Endometrial microvascular endothelial cells (primary cell): Measurements from ENCODE around the gene NCL. TPM values are rescaled to one million over a fixed set of nuclear protein-coding genes. Genes with fewer than 3 reads are reported as not detected.

Experiments used
- in situ Hi-C: cut with HindIII; loops from 2 replicates; pipeline ENCODE4 v1.10.0; 2017; ENCODE audit warnings: low sequenced_read_pairs, low pct_unique_long_range_greater_than_20kb; ENCODE audit errors: inconsistent ontology term
- total RNA-seq: library from RNA; depleted of rRNA; stranded (reverse); fragments of >200 nt; gene quantifications from one replicate; pipeline ENCODE4 v1.2.3, GENCODE V29; 2015; ENCODE audit errors: inconsistent ontology term

NCL gene
- 128 TPM for total RNA-seq

GRCh38 chr2:231463698-231464575 lies at the start of gene NCL:
NCL (minus strand) TSS chr2:231464484; CDS start chr2:231464353, 131 bp downstream.
- in situ Hi-C loops, result no loop called here

DNA sequence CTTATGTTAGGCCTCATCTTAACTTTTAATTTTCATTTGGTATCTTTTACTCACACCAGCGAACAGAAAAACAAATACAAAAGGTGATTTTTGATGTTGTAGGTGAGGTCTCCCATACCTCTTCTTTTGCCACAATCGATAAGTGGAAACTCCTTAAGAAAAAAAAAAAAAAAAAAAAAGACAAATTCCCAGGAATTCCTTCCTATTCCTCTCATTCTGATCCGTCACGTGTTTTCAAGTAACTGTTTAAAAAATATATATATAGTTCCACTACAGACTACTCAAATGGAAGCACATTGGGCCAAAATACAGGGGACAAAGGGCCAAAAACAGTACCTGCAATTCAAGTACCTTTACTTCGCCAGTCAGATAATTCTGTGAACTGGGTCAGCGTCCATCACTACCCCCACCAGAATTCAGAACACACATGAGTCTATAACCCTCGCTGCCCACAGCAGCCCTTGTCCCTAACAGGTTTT lies 49.5 kb upstream of the NCL start:
- in situ Hi-C loops, result no loop called here

DNA sequence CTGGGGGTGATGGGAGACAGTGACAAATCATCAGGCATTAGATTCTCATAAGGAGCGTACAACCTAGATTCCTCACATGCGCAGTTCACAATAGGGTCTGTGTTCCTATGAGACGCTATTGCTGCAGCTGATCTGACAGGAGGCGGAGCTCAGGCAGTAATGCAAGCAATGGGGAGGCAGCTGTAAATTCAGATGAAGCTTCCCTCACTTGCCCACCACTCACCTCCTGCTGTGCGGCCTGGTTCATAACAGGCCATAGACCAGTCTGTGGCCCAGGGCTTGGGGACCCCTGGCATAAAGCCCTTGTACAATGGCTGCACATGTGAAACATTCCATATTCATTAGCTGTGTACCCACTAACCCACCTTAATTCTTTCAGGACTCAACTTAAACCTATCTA lies 47.9 kb upstream of the NCL start:
- in situ Hi-C loops, result no loop called here

DNA sequence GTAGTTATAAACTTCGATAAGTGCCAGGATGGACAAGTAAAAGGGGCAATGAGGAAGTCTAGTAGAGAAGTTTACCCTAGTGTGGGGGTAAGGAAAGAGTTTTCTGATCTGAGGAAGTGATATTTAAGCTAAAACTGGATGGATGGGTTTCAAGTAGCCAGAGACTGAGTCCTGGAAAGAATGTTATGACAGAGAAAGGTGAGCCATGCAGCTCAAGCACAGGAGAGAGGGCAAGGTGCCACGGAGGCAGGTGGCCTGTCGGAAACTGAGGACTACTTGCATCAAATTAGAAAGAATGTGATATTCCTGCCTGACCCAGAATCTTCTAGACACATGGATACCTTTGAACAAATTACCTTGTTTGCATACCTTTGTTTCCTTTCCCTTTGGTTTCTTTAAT lies 39.5 kb upstream of the NCL start:
- in situ Hi-C loops, result no loop called here

GRCh38 chr2:231502596-231502995 lies 38.3 kb upstream of the NCL start:
- in situ Hi-C loops, result no loop called here

DNA sequence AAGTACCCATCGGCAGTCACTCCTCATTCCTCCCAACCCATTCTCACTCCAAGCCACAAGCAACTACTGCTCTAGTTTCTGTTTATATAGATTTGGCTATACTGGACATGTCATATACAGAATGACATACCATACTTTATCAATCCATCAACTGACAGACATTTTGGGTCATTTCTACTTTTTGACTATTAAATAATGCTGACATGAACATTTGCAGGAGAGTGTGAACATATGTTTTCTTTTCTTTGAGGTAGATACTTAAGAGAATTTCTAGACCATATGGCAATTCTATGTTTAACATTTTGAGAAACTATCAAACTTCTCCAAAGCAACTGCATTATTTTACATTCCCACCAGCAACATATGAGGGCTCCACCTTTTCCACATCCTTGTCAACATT lies 33.4 kb upstream of the NCL start:
- in situ Hi-C loops, result no loop called here

- in situ Hi-C loops, result no loop called here
Measured at GRCh38 chr2:231494669-231495068, 30.4 kb upstream of the NCL start.

- in situ Hi-C loops, result no loop called here
Measured at GRCh38 chr2:231490801-231491200, 26.5 kb upstream of the NCL start.

DNA sequence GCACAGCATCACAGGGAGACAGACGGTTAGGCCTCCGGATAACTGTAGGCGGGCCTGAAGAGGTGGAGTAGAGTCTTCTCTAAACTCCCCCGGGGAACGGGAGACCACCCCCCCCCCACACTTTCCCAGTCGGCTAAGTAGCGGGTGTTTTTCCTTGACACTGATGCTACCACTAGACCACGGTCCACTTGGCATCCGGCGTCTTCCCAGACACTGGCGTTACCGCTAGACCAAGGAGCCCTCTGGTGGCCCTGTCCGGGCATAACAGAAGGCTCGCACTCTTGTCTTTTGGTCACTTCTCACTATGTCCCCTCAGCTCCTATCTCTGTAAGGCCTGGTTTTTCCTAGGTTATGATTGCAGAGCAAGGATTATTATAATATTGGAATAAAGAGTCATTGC lies 25.7 kb upstream of the NCL start:
- in situ Hi-C loops, result no loop called here

- in situ Hi-C loops, result no loop called here
Measured at GRCh38 chr2:231488331-231488730, 24.0 kb upstream of the NCL start.

GRCh38 chr2:231486851-231487596 lies 22.7 kb upstream of the NCL start:
- in situ Hi-C loops, result no loop called here

DNA sequence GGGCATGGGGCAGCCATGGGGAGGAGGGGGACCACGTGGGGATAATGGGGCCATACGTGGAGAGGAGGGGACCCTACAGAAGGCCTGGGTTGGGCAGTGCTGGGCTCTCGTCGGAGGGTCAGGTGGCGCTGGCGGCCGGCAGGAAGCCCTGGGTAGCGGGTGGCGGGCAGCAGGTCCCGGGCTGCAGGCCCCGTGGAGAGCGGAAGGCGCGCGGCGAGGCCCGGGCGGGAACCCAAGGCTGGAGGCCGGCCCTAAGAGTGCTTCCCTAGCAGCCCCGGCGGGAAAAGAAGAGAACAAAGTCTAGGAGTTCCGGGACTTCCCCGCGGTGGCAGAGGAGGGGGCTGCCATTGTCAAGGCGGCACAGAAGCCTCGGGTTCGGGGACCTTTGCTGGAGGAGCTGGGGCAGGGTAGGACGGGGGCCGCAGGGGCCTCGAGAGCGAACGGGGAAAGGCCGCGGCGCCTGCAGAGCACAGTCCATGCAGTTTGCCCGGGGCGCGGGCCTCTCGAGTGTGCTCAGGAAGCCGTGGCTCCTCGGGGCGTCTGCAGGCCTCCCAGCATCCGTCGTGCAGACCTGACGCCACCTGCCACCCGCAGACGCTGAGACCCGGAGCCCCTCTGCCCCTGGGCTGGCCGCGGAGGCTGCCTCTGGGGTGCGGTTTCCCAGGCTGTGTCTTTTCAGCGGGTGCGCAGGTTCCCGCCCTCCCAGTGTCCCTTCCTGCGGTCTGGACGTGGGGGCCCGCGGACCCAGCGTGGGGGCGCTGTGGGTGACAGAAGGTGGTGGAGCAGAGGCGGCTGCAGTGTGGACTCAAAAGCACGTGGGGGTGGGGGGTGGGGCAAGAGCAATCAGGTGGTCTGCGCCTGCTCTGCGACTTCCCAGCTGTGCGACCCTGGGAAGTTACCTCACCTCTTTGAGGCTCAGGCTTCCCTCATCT lies 19.4 kb upstream of the NCL start:
- in situ Hi-C loops, result no loop called here

DNA sequence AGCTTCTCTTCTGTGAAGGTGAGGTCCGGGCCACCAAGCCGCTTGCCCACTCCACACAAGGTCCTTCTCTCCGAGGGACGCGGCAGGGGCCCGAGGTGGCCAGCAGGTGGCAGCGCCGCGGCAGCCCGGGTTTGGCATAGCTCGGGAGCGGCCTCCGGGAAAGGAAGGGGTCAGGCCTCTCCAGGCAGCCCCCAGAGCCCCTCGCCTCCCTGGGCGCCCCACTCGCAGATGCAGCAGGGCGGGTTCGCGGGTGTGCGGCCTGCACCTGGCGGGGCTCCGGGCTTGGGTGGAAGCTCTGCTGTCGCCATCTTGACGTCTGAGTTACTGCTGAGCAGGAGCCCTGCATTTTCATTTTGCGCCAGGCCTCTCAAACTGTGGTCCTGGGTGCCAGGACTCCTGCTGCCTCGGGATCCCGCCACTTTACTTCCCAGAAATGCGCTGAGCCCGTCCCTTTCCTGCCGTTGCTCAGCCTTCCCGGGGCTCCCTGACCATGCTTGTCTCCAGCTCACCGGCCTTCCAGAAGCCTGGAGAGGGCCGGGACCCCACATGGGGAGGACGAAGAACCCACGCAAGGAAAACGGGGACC lies 18.6 kb upstream of the NCL start:
- in situ Hi-C loops, result no loop called here

- in situ Hi-C loops, result no loop called here
Measured at GRCh38 chr2:231480781-231481180, 16.5 kb upstream of the NCL start.

- in situ Hi-C loops, result no loop called here
Measured at GRCh38 chr2:231479455-231479854, 15.2 kb upstream of the NCL start.

DNA sequence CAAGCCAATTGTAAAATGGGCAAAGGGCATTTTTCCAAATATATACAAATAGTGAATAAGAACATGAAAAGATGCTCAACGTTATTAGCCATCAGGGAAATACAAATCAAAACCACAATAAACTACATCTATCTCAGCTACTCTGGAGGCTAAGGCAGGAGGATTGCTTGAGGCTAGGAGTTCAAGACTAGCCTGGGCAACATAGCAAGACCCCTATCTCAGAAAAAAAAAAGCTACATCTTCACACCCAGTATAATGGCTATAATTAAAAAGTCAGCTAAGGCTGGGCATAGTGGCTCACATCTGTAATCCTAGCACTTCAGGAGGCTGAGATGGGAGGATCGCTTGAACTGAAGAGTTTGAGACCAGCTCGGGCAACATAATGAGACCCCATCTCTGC lies 12.6 kb upstream of the NCL start:
- in situ Hi-C loops, result no loop called here

DNA sequence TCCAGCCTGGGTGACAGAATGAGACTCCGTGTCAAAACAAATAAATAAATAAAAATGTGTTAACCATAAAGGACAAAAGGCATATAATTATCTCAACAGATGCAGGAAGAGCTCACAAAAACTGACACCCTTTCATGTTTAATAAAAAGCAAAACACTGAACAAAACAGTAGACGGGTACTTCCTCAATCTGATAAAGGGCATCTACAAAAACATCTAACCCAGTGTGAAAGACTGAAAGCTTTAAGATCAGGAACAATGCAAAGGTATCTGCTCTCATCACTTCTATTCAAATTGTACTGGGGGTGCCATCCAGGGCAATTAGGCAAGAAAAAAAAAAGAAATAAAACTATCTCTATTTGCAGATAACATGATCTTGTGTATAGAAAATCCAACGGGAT lies 11.7 kb upstream of the NCL start:
- in situ Hi-C loops, result no loop called here

DNA sequence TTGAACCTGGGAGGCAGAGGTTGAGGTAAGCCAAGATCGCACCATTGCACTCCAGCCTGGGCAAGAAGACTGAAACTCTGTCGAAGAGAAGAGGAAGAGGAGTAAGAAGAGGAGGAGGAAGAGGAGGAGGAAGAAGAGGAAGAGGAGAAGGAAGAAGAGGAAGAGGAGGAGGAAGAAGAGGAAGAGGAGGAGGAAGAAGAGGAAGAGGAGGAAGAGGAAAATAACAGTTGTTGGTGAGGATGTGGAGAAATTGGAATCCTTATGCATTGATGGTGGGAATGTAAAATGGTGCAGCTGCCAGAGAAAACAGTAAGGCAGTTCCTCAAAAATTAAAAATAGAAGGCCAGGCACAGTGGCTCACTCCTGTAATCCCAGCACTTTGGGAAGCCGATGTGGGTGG lies 8.5 kb upstream of the NCL start:
- in situ Hi-C loops, result no loop called here
